Liver (tissue), 3 donors: ENCODE results near the gene SEMA3G.

Experiments used
- CTCF ChIP-seq: fragments of 150-350 bp; IDR thresholded peaks from 2 replicates; pipeline ENCODE4 v1.5.1; 2017; ENCODE audit warnings: improper control_type of control experiment, low read depth, low read length; ENCODE audit not compliant: missing input control
- EGR1 ChIP-seq, 2 donors: IDR thresholded peaks; 2 replicates each; pipeline ENCODE4 v1.6.1; 2016 to 2018; ENCODE audit warnings: antibody characterized with exemption in 2 of 2, low read depth in 2 of 2
- GABPA ChIP-seq, 2 donors: IDR thresholded peaks in 1 of 2; conservative IDR thresholded peaks in 1 of 2; 2 replicates each; pipeline ENCODE4 v1.6.1; 2016; ENCODE audit warnings: antibody characterized with exemption in 2 of 2, mild to moderate bottlenecking in 1 of 2, moderate library complexity in 1 of 2
- RAD21 ChIP-seq, 2 donors: IDR thresholded peaks; 2 replicates each; pipeline ENCODE4 v1.6.1; 2016; ENCODE audit warnings: antibody characterized with exemption in 2 of 2, mild to moderate bottlenecking in 2 of 2
- REST ChIP-seq: IDR thresholded peaks from 2 replicates; pipeline ENCODE4 v1.6.1; 2016; ENCODE audit warnings: antibody characterized with exemption, mild to moderate bottlenecking
- RXRA ChIP-seq, 2 donors: IDR thresholded peaks; 2 replicates each; pipeline ENCODE4 v1.6.1; 2017 to 2018; ENCODE audit warnings: antibody characterized with exemption in 2 of 2, mild to moderate bottlenecking in 1 of 2
- TAF1 ChIP-seq: conservative IDR thresholded peaks from 2 replicates; pipeline ENCODE4 v1.6.1; 2016; ENCODE audit warnings: antibody characterized with exemption, mild to moderate bottlenecking
- YY1 ChIP-seq: IDR thresholded peaks from 2 replicates; pipeline ENCODE4 v1.6.1; 2016; ENCODE audit warnings: antibody characterized with exemption, mild to moderate bottlenecking
- ZBTB33 ChIP-seq: IDR thresholded peaks from 2 replicates; pipeline ENCODE4 v1.6.1; 2016; ENCODE audit warnings: antibody characterized with exemption
- donor health status: healthy.
- donor health status: healthy.

GRCh38 chr3:52431459-52432223, 13.3 kb downstream of the SEMA3G start:
- TF ChIP-seq CTCF = no peak
- TF ChIP-seq EGR1 (IDR thresholded peaks at IDR 0.05; ENCODE audit: low read depth in 2 of 2) = no peak
- no peak for TF ChIP-seq YY1
- TF ChIP-seq RXRA (IDR thresholded peaks at IDR 0.05) = no peak
- no peak for TF ChIP-seq TAF1
- TF ChIP-seq RAD21 (IDR thresholded peaks at IDR 0.05) = no peak
- TF ChIP-seq ZBTB33 = no peak
- no peak for TF ChIP-seq REST
- no peak for TF ChIP-seq GABPA (IDR thresholded peaks at IDR 0.05 in 1 of 2, conservative IDR thresholded peaks at IDR 0.05 in 1 of 2)
